Measurements from ENCODE around the gene CCDC3. TPM values are rescaled to one million over a fixed set of nuclear protein-coding genes. Genes with fewer than 3 reads are reported as not detected.

The CCDC3 gene
- total RNA-seq, 2 donors from 2014 or later: 10.0 to 14.9 TPM

DNA sequence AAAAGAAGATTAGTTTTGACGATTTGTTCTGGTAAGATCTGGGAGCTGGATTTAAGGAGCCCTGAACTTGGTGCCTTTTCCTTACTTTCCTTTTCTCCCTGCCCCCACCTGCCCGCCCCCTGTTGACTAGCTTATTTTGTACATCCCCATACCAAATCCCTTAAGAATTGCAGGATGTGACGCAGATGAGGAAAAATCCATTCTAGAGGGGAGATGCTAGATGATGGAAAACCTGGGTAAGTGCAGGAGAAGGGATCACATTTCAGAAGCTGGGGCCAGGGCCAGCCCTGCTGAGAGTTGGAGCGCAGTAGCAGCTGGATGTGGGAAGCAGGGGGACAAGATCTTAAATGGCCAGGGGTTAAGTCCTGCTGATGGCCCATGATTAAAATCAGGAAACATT, 93.9 kb downstream of the CCDC3 start:
- H3K27me3 ChIP-seq: no peaks in the 10 kb centered on the region
- no peaks in the 10 kb centered on the region for H3K4me1 ChIP-seq
- H3K4me3 ChIP-seq: no peak overlapping the region
- H3K36me3 ChIP-seq: no peaks in the 10 kb centered on the region
- no peak for DNase-seq (ENCODE audit: low spot score)
- TF ChIP-seq CTCF (IDR thresholded peaks at IDR 0.05): no peak
- H3K9me3 ChIP-seq: no peaks in the 10 kb centered on the region
- no peak overlapping the region for H3K27ac ChIP-seq

GRCh38 chr10:12906051-12906541, 95.4 kb downstream of the CCDC3 start:
- Histone ChIP-seq H3K36me3 (no peaks in the 10 kb centered on the region), H3K9me3 (no peaks in the 10 kb centered on the region), H3K4me3 (no peak overlapping the region), H3K4me1 (no peaks in the 10 kb centered on the region), H3K27me3 (no peaks in the 10 kb centered on the region), H3K27ac (no peak overlapping the region)
- no peak for DNase-seq (ENCODE audit: low spot score)
- no peak for TF ChIP-seq CTCF (IDR thresholded peaks at IDR 0.05)

DNA sequence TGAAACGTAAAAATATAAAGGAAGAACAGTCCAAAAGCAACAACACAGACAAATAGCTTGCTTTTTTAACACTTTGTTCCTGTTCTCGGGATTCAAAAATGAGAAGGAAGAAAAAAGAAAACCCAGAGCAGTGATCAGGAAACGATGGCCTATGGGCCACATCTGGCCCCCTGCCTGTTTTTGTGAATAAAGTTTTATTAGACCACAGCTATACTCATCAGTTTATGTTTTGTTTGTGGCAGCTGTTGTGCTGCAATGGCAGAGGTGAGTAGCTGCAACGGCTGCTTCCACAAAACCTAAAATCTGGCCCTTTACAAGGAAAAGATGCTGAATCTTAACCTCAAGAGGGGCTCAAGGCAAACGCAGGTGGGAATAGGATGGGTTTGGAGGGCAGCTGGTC, 96.4 kb downstream of the CCDC3 start:
- H3K4me1 ChIP-seq: no peaks in the 10 kb centered on the region
- no peak overlapping the region for H3K27ac ChIP-seq
- no peak for TF ChIP-seq CTCF (IDR thresholded peaks at IDR 0.05)
- H3K36me3 ChIP-seq: no peaks in the 10 kb centered on the region
- DNase-seq (ENCODE audit: low spot score): no peak
- no peaks in the 10 kb centered on the region for H3K9me3 ChIP-seq
- no peaks in the 10 kb centered on the region for H3K27me3 ChIP-seq
- no peak overlapping the region for H3K4me3 ChIP-seq

GRCh38 chr10:12902851-12903358, 98.6 kb downstream of the CCDC3 start:
- H3K36me3 ChIP-seq: no peaks in the 10 kb centered on the region
- no peak for TF ChIP-seq CTCF (IDR thresholded peaks at IDR 0.05)
- DNase-seq (ENCODE audit: low spot score): no peak
- no peaks in the 10 kb centered on the region for H3K4me1 ChIP-seq
- no peak overlapping the region for H3K4me3 ChIP-seq
- H3K9me3 ChIP-seq: no peaks in the 10 kb centered on the region
- no peaks in the 10 kb centered on the region for H3K27me3 ChIP-seq
- no peak overlapping the region for H3K27ac ChIP-seq

GRCh38 chr10:12902135-12902572, 99.4 kb downstream of the CCDC3 start:
- Histone ChIP-seq H3K4me1 (no peaks in the 10 kb centered on the region), H3K36me3 (no peaks in the 10 kb centered on the region), H3K9me3 (no peaks in the 10 kb centered on the region), H3K27ac (no peak overlapping the region), H3K4me3 (no peak overlapping the region), H3K27me3 (no peaks in the 10 kb centered on the region)
- DNase-seq (ENCODE audit: low spot score): peak; percentile 69
- peak; percentile 71 to 89 for TF ChIP-seq CTCF (IDR thresholded peaks at IDR 0.05)

- H3K9me3 ChIP-seq: no peaks in the 10 kb centered on the region
- H3K27me3 ChIP-seq: no peaks in the 10 kb centered on the region
- DNase-seq (ENCODE audit: low spot score): no peak
- no peak overlapping the region for H3K4me3 ChIP-seq
- no peak for TF ChIP-seq CTCF (IDR thresholded peaks at IDR 0.05)
- H3K36me3 ChIP-seq: no peaks in the 10 kb centered on the region
- no peaks in the 10 kb centered on the region for H3K4me1 ChIP-seq
- no peak overlapping the region for H3K27ac ChIP-seq
Measured at GRCh38 chr10:12899546-12899945, 102.0 kb downstream of the CCDC3 start.

All from right atrium auricular region (tissue), 2 donors.